AG04449 (cell line): ENCODE measurements around the gene MUC21.
"Not testable (repeated sequence)": the region's sequence is repeated elsewhere in the genome, so short reads cannot be mapped to it uniquely, and the experiment has no call there.

ENCODE experiments used
- CTCF ChIA-PET: fragments of 350-600 bp; formaldehyde crosslinking; extraction: SDS; loops from one replicate; lab custom pipeline; 2021; ENCODE audit warnings: antibody characterized with exemption; lab: Yijun Ruan, JAX
- POLR2A ChIA-PET: fragments of 400-600, 350-600 bp; formaldehyde crosslinking; extraction: SDS; loops from one replicate; lab custom pipeline; 2020; ENCODE audit warnings: antibody characterized with exemption, inconsistent platforms; lab: Yijun Ruan, JAX
- DNase-seq: peaks from one replicate; pipeline ENCODE4 v3.0.0-alpha.2; 2010; ENCODE audit warnings: low read depth, low spot score
- H3K4me3 ChIP-seq: 2 replicates; pipeline ENCODE4 v1.5.1; 2011; ENCODE audit warnings: low read depth, mild to moderate bottlenecking, control low read depth, low read length
- TF ChIP-seq, protein P1 (sequence below): IDR thresholded peaks from one replicate; pipeline ENCODE4 v1.5.1; 2011; ENCODE audit warnings: mild to moderate bottlenecking, moderate library complexity, low read length, control low read depth, inconsistent platforms; ENCODE audit not compliant: insufficient read depth; ENCODE audit errors: missing control alignments

MUC21 gene

DNA sequence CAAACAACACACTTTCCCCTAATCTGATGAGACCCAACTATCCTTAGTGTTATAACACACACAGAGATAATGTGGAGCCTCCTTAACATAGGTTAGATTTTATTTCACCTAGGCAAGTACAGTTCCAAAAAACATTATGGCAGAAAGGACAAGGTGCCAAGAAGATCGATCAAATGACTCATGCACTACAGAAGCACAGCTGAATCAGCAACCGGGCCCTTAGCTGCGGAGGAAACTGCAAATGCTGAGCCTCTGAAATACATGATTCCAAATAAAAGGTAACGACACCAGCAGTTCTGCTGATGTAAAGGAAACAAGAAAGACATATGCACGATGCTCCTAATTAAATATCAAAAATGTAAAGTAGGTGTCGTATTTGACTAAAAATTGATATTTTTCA, 19.9 kb upstream of the MUC21 start:
- TF ChIP-seq, protein P1, sequence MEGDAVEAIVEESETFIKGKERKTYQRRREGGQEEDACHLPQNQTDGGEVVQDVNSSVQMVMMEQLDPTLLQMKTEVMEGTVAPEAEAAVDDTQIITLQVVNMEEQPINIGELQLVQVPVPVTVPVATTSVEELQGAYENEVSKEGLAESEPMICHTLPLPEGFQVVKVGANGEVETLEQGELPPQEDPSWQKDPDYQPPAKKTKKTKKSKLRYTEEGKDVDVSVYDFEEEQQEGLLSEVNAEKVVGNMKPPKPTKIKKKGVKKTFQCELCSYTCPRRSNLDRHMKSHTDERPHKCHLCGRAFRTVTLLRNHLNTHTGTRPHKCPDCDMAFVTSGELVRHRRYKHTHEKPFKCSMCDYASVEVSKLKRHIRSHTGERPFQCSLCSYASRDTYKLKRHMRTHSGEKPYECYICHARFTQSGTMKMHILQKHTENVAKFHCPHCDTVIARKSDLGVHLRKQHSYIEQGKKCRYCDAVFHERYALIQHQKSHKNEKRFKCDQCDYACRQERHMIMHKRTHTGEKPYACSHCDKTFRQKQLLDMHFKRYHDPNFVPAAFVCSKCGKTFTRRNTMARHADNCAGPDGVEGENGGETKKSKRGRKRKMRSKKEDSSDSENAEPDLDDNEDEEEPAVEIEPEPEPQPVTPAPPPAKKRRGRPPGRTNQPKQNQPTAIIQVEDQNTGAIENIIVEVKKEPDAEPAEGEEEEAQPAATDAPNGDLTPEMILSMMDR, result no peak
- H3K4me3 ChIP-seq, result no peak overlapping the region
- DNase-seq, result no peak
- POLR2A ChIA-PET, result no interaction called here
- CTCF ChIA-PET, result interaction anchor here (1.1 kb wide), 1 partner anchor 18 kb away, joined by 4 read pairs; no protein-coding TSS in a partner anchor

DNA sequence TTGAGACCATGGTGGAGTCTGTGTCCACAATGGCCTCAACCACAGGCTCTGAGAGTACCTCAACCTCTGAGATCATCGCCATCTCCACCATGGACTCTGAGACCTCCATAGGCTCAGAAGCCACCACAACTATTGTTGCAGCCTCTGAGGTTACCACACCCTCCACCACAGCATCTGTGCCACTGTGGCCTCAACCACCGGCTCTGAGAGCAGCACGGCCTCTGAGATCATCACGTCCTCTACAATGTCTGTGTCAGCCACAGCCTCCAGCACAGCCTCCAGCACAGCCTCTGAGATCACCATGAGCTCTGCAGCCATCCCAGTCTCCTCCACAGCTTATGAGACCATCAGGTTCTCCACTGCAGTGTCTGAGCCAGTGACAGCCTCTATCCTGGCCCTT, 19.4 kb upstream of the MUC21 start:
- TF ChIP-seq, protein P1, result no peak
- ChIA-PET CTCF (interaction anchor here (1.1 kb wide), 1 partner anchor 17 kb away, joined by 4 read pairs; no protein-coding TSS in a partner anchor), POLR2A (no interaction called here)
- H3K4me3 ChIP-seq, result no peak overlapping the region
- no peak for DNase-seq

DNA sequence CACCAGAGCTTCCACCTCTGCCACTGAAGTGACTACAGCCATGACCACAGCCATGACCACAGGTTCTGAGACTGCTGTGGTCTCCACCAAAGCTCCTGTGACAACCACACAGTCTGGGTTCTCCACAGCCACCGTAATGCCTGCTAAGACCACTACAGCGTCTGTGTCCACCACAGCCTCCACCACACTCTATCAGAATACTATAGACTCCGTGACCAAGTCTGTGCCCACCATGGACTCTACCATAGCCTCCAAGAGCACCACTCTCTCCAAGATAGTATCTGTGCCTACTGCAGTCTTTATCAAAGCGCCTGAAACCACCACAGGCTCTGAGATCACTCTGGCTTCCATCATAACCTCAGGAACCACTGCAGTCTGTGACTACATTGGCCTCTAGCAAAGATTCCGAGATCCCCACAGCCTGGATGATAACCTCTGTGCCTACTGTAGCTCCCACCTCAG, 18.3 kb upstream of the MUC21 start:
- ChIA-PET CTCF (no interaction called here), POLR2A (no interaction called here)
- H3K4me3 ChIP-seq, result no peak overlapping the region
- no peak for DNase-seq
- TF ChIP-seq, protein P1, result no peak

DNA sequence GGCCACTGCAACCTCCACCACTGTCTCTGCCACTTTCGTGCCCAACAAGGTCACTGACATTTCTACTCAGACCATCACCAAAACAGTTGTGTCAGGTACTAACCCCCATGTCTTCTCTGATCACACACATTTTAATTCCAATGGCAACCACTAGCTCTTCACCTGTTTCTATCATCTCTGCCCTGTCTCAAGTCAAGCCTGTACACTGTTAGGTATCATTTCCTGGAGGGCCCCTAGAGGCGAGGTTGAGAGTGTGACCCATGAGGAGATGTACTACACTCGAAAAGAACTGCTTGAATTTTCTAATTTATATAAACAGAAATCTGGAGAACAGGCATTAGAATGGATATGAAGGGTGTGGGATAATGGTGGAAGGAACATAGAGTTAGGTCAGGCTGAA, 17.4 kb upstream of the MUC21 start:
- CTCF ChIA-PET, result no interaction called here
- TF ChIP-seq, protein P1, result no peak
- POLR2A ChIA-PET, result no interaction called here

DNA sequence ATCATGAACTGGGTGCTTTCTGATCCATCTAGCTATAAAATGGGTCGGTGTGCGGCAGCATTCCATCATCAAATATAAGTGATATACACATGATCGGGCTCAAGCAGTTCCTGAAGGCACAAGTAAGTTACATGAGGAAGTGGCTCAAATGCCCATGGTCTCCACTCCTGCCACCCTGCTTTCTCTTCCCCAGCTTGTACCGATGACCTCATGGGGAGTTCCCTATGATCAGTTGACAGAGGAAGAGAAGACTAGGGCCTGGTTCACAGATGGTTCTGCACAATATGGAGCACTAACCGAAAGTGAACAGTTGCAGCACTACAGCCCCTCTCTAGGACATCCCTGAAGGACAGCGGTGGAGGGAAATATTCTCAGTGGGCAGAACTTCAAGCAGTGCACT, 14.3 kb upstream of the MUC21 start:
- POLR2A ChIA-PET, result not testable (repeated sequence)
- CTCF ChIA-PET, result interaction anchor here (1.0 kb wide), 1 partner anchor 54 kb away, joined by 4 read pairs; no protein-coding TSS in a partner anchor

More for the DNA sequence above, 17.4 kb upstream of the MUC21 start:
- DNase-seq, result no peak
- H3K4me3 ChIP-seq, result no peak overlapping the region

DNA sequence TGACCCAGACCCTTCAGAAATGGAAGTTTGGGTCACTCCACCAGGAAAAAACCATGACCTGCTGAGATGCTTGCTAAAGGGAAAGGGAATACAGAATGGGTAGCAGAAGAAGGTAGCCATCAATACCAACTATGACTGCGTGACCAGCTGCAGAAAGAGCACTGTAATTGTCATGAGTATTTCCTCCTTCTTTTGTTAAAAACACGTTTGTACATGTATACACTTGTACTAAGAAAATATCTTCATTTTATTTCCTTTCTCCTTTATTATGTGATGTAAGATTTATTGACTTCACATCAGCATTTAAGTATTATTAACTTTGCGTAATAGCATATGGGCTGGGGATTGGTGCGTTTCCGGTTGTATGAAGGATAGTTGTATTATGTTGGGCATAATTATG, 12.6 kb upstream of the MUC21 start:
- H3K4me3 ChIP-seq, result no peak overlapping the region
- DNase-seq, result no peak
- TF ChIP-seq, protein P1, result no peak
- ChIA-PET CTCF (no interaction called here), POLR2A (no interaction called here)

More for the DNA sequence above, 14.3 kb upstream of the MUC21 start:
- DNase-seq, H3K4me3 ChIP-seq: not testable (repeated sequence)

DNA sequence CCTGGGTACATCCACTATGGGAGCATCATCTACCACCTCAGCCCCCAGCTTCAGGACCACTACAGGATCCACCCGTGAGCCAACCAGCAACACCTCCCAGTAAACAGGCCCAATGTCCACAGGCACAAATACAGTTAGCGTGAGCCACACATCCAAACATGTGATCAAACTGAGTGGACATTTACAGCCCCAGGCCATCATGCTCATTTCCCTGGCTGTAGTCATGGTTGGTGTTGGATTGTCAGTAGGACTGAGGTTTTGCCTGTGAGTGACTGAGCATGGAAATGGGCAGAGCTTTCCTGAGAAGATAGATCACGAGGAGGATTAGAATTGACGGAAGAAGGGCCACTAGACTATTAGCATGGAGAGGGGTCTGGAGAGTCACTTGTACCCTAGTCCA, 10.7 kb upstream of the MUC21 start:
- H3K4me3 ChIP-seq, result no peak overlapping the region
- ChIA-PET POLR2A (no interaction called here), CTCF (no interaction called here)
- TF ChIP-seq, protein P1, result no peak
- DNase-seq, result no peak
